Naive B cell (primary cell): ENCODE results near the gene KATNB1. TPM values are rescaled to one million over a fixed set of nuclear protein-coding genes. Genes with fewer than 3 reads are reported as not detected.
"Not testable (repeated sequence)": the region's sequence is repeated elsewhere in the genome, so short reads cannot be mapped to it uniquely, and the experiment has no call there.

Experiments
- ATAC-seq, 2 donors: fragments of 150-1000 bp; cut with Tn5 transposase; 2 replicates each; pipeline ENCODE4 v1.10.0; 2021; ENCODE audit warnings: low read depth in 2 of 2, mild to moderate bottlenecking in 2 of 2, moderate library complexity in 2 of 2
- DNase-seq: peaks from one replicate; pipeline ENCODE4 v3.0.0; 2022
- H3K27ac Mint-ChIP-seq, 6 donors: one replicate each; pipeline ENCODE4 v1.8.0; 2020 to 2022; ENCODE audit warnings: mild to moderate bottlenecking in 6 of 6, mixed read lengths in 6 of 6, moderate library complexity in 5 of 6, inconsistent platforms in 2 of 6
- H3K27me3 Mint-ChIP-seq, 3 donors: one replicate each; pipeline ENCODE4 v1.8.0; 2021 to 2022; ENCODE audit warnings: mixed read lengths in 3 of 3, mild to moderate bottlenecking in 1 of 3
- H3K36me3 Mint-ChIP-seq, 2 donors: one replicate each; pipeline ENCODE4 v1.8.0; 2020 to 2022; ENCODE audit warnings: mixed read lengths in 2 of 2, inconsistent platforms in 1 of 2, mild to moderate bottlenecking in 1 of 2
- H3K4me1 Mint-ChIP-seq, 3 donors: one replicate each; pipeline ENCODE4 v1.8.0; 2020 to 2022; ENCODE audit warnings: mixed read lengths in 3 of 3, inconsistent platforms in 1 of 3, mild to moderate bottlenecking in 1 of 3, moderate library complexity in 1 of 3
- H3K4me3 Mint-ChIP-seq, 8 donors: one replicate each; pipeline ENCODE4 v1.8.0; 2020 to 2022; ENCODE audit warnings: mild to moderate bottlenecking in 8 of 8, mixed read lengths in 8 of 8, moderate library complexity in 8 of 8, inconsistent platforms in 2 of 8
- H3K9me3 Mint-ChIP-seq, 7 donors: one replicate each; pipeline ENCODE4 v1.8.0; 2020 to 2022; ENCODE audit warnings: mixed read lengths in 7 of 7, mild to moderate bottlenecking in 5 of 7, inconsistent platforms in 2 of 7, moderate library complexity in 1 of 7
- polyA plus RNA-seq, 6 donors: library from polyadenylated mRNA; unstranded; fragments of 300-500 nt; fragmentation: Illumina TruSeq; gene quantifications; one replicate each; pipeline ENCODE4 v1.2.3, GENCODE V29; 2021; ENCODE audit warnings: low read depth in 6 of 6

KATNB1 gene
- polyA plus RNA-seq, 6 donors from 2014 or later = 6.1 to 27.2 (median 10.0) TPM

- no peak for ATAC-seq
Observed at GRCh38 chr16:57704905-57705852, 30.4 kb upstream of the KATNB1 start.

GRCh38 chr16:57706717-57707116 is 28.9 kb upstream of the KATNB1 start:
- Mint-ChIP-seq H3K9me3 (peaks cover 0 to 5% (median 0%) of the 10 kb centered on the region in 7 donors), H3K4me1 (peaks cover 0 to 5% (median 0%) of the 10 kb centered on the region in 3 donors), H3K4me3 (no peak overlapping the region), H3K36me3 (peaks cover 0 to 8% of the 10 kb centered on the region in 2 donors), H3K27me3 (peaks cover 0 to 19% (median 14%) of the 10 kb centered on the region in 3 donors), H3K27ac (no peak overlapping the region)
- no peak for ATAC-seq
- no peak for DNase-seq

More at GRCh38 chr16:57704905-57705852, 30.4 kb upstream of the KATNB1 start:
- Mint-ChIP-seq H3K36me3 (peaks cover 0 to 8% of the 10 kb centered on the region in 2 donors), H3K4me3 (no peak overlapping the region), H3K27ac (peak overlapping the region in 1 of 6 donors; percentile 79), H3K9me3 (peaks cover 0 to 5% (median 0%) of the 10 kb centered on the region in 7 donors), H3K27me3 (peaks cover 0 to 19% (median 14%) of the 10 kb centered on the region in 3 donors), H3K4me1 (peaks cover 0 to 5% (median 0%) of the 10 kb centered on the region in 3 donors)
- no peak for DNase-seq

- Mint-ChIP-seq H3K9me3 (peaks cover 0 to 5% (median 0%) of the 10 kb centered on the region in 7 donors), H3K27ac (no peak overlapping the region), H3K4me3 (no peak overlapping the region), H3K27me3 (peaks cover 0 to 19% (median 14%) of the 10 kb centered on the region in 3 donors), H3K36me3 (peaks cover 0 to 8% of the 10 kb centered on the region in 2 donors), H3K4me1 (peaks cover 0 to 5% (median 0%) of the 10 kb centered on the region in 3 donors)
- DNase-seq (no peak), ATAC-seq (no peak)
Observed at GRCh38 chr16:57707331-57707730, 28.2 kb upstream of the KATNB1 start.

GRCh38 chr16:57708168-57708567 is 27.4 kb upstream of the KATNB1 start:
- peaks cover 0 to 5% (median 0%) of the 10 kb centered on the region in 3 donors for H3K4me1 Mint-ChIP-seq
- ATAC-seq = no peak
- H3K27ac Mint-ChIP-seq = no peak overlapping the region
- H3K4me3 Mint-ChIP-seq = no peak overlapping the region
- H3K27me3 Mint-ChIP-seq = peaks cover 0 to 19% (median 14%) of the 10 kb centered on the region in 3 donors
- H3K36me3 Mint-ChIP-seq = peaks cover 0 to 8% of the 10 kb centered on the region in 2 donors
- no peak for DNase-seq
- peaks cover 0 to 5% (median 0%) of the 10 kb centered on the region in 7 donors for H3K9me3 Mint-ChIP-seq

- Mint-ChIP-seq H3K4me3 (no peak overlapping the region), H3K36me3 (peaks cover 0 to 8% of the 10 kb centered on the region in 2 donors), H3K27ac (no peak overlapping the region), H3K27me3 (peaks cover 0 to 19% (median 14%) of the 10 kb centered on the region in 3 donors), H3K4me1 (peaks cover 0 to 5% (median 0%) of the 10 kb centered on the region in 3 donors), H3K9me3 (peaks cover 0 to 5% (median 0%) of the 10 kb centered on the region in 7 donors)
- ATAC-seq (no peak), DNase-seq (no peak)
Observed at GRCh38 chr16:57709663-57710062, 25.9 kb upstream of the KATNB1 start.

- peaks cover 0 to 5% (median 0%) of the 10 kb centered on the region in 3 donors for H3K4me1 Mint-ChIP-seq
- H3K27ac Mint-ChIP-seq = no peak overlapping the region
- ATAC-seq (no peak), DNase-seq (no peak)
- H3K9me3 Mint-ChIP-seq = peaks cover 0 to 5% (median 0%) of the 10 kb centered on the region in 7 donors
- H3K4me3 Mint-ChIP-seq = no peak overlapping the region
- H3K36me3 Mint-ChIP-seq = peaks cover 0 to 8% of the 10 kb centered on the region in 2 donors
- peaks cover 0 to 12% (median 11%) of the 10 kb centered on the region in 3 donors for H3K27me3 Mint-ChIP-seq
Observed at GRCh38 chr16:57711346-57711745, 24.2 kb upstream of the KATNB1 start.

GRCh38 chr16:57711993-57712392 is 23.6 kb upstream of the KATNB1 start:
- peaks cover 0 to under 1% (median 0%) of the 10 kb centered on the region in 3 donors for H3K4me1 Mint-ChIP-seq
- H3K36me3 Mint-ChIP-seq = peaks cover 0 to 2% of the 10 kb centered on the region in 2 donors
- peaks cover 0 to under 1% (median 0%) of the 10 kb centered on the region in 7 donors for H3K9me3 Mint-ChIP-seq
- ATAC-seq (no peak), DNase-seq (no peak)
- H3K27ac Mint-ChIP-seq = no peak overlapping the region
- H3K4me3 Mint-ChIP-seq = no peak overlapping the region
- H3K27me3 Mint-ChIP-seq = peaks cover 0 to 5% (median 4%) of the 10 kb centered on the region in 3 donors

- H3K36me3 Mint-ChIP-seq, H3K27me3 Mint-ChIP-seq, H3K4me3 Mint-ChIP-seq, H3K4me1 Mint-ChIP-seq, DNase-seq, ATAC-seq, H3K9me3 Mint-ChIP-seq, H3K27ac Mint-ChIP-seq: not testable (repeated sequence)
Observed at GRCh38 chr16:57712569-57712968, 23.0 kb upstream of the KATNB1 start.

GRCh38 chr16:57713596-57713995 is 22.0 kb upstream of the KATNB1 start:
- Mint-ChIP-seq H3K4me1 (no peaks in the 10 kb centered on the region), H3K27ac (no peak overlapping the region), H3K4me3 (no peak overlapping the region), H3K36me3 (no peaks in the 10 kb centered on the region), H3K9me3 (no peaks in the 10 kb centered on the region), H3K27me3 (no peaks in the 10 kb centered on the region)
- ATAC-seq = no peak
- DNase-seq = no peak

GRCh38 chr16:57714047-57714446 is 21.5 kb upstream of the KATNB1 start:
- Mint-ChIP-seq H3K27me3 (no peaks in the 10 kb centered on the region), H3K36me3 (no peaks in the 10 kb centered on the region), H3K9me3 (no peaks in the 10 kb centered on the region), H3K4me3 (no peak overlapping the region), H3K4me1 (no peaks in the 10 kb centered on the region), H3K27ac (no peak overlapping the region)
- ATAC-seq (no peak), DNase-seq (no peak)

GRCh38 chr16:57720142-57720575 is 15.4 kb upstream of the KATNB1 start:
- no peaks in the 10 kb centered on the region for H3K27me3 Mint-ChIP-seq

GRCh38 chr16:57721356-57722209 is 14.0 kb upstream of the KATNB1 start:
- Mint-ChIP-seq H3K36me3 (no peaks in the 10 kb centered on the region), H3K27ac (no peak overlapping the region), H3K9me3 (no peaks in the 10 kb centered on the region), H3K4me3 (no peak overlapping the region), H3K4me1 (peaks cover 0 to 6% (median 2%) of the 10 kb centered on the region in 3 donors), H3K27me3 (no peaks in the 10 kb centered on the region)
- no peak for ATAC-seq
- DNase-seq = no peak

More at GRCh38 chr16:57720142-57720575, 15.4 kb upstream of the KATNB1 start:
- Mint-ChIP-seq H3K9me3 (no peaks in the 10 kb centered on the region), H3K4me3 (no peak overlapping the region), H3K4me1 (peaks cover 0 to 4% (median under 1%) of the 10 kb centered on the region in 3 donors), H3K27ac (no peak overlapping the region), H3K36me3 (no peaks in the 10 kb centered on the region)
- ATAC-seq (peak; percentile 48 to 60), DNase-seq (peak; percentile 16)

GRCh38 chr16:57722210-57722499 is 13.4 kb upstream of the KATNB1 start:
- Mint-ChIP-seq H3K27ac (no peak overlapping the region), H3K9me3 (no peaks in the 10 kb centered on the region), H3K36me3 (no peaks in the 10 kb centered on the region), H3K4me1 (peaks cover 0 to 6% (median 2%) of the 10 kb centered on the region in 3 donors), H3K27me3 (no peaks in the 10 kb centered on the region), H3K4me3 (no peak overlapping the region)
- DNase-seq (no peak), ATAC-seq (no peak)
